Measurements from ENCODE around the gene SHISA8.
A peak's percentile ranks its signal among the peaks of the same experiment; 100 is the strongest.

The SHISA8 gene

GRCh38 chr22:41952713-41953112 is 37.8 kb upstream of the SHISA8 start:
- Histone ChIP-seq H3K9me3 (ENCODE audit: control insufficient read depth, insufficient read depth, low read depth, low read length) (no peaks in the 10 kb centered on the region), H3K36me3 (ENCODE audit: control insufficient read depth in 2 of 2, insufficient read depth in 1 of 2, low read length in 2 of 2) (no peaks in the 10 kb centered on the region; a peak in 1 of 3 replicates), H3K4me3 (ENCODE audit: low read depth, low read length) (no peak overlapping the region), H3K4me1 (ENCODE audit: control insufficient read depth, insufficient read depth, low read length) (no peaks in the 10 kb centered on the region), H3K27ac (ENCODE audit: extremely low read depth, low read depth, low read length) (no peak overlapping the region)
- POLR2A ChIA-PET, result no interaction called here
- TF ChIP-seq ZNF23 (tag by site-specific recombination; IDR thresholded peaks at IDR 0.05; ENCODE audit: borderline replicate concordance), result no peak
- no peak for TF ChIP-seq ZNF626 (tag by site-specific recombination; IDR thresholded peaks at IDR 0.05)
- TF ChIP-seq ZNF48 (tag by site-specific recombination; IDR thresholded peaks at IDR 0.05), result no peak
- no peak for TF ChIP-seq ZNF223 (tag by site-specific recombination; IDR thresholded peaks at IDR 0.05)
- no peak for TF ChIP-seq ZFHX2 (tag by site-specific recombination; conservative IDR thresholded peaks at IDR 0.05)
- TF ChIP-seq ELK4 (IDR thresholded peaks at IDR 0.05; ENCODE audit: borderline replicate concordance, low read depth, low read length), result no peak
- TF ChIP-seq PATZ1 (tag by site-specific recombination; IDR thresholded peaks at IDR 0.05), result peak; percentile 25; the same call in 1 of the 2 replicates
- no peak for TF ChIP-seq ZBTB7A (tag by site-specific recombination; IDR thresholded peaks at IDR 0.05; ENCODE audit: low read depth)
- peak; percentile 40 for TF ChIP-seq GLIS1 (tag by site-specific recombination; IDR thresholded peaks at IDR 0.05)
- 0 out of 2 replicates have a peak, but pooled peaks have one; percentile 48 for TF ChIP-seq GLIS2 (tag by site-specific recombination; IDR thresholded peaks at IDR 0.05)
- CTCF ChIA-PET, result interaction anchor here (0.8 to 1.3 kb wide), 2 partner anchors 11 to 12 kb away, joined by 3 to 4 read pairs; no protein-coding TSS in a partner anchor

- no peaks in the 10 kb centered on the region for H3K4me1 ChIP-seq (ENCODE audit: control insufficient read depth, insufficient read depth, low read length)
- TF ChIP-seq PRDM1 (tag by site-specific recombination; IDR thresholded peaks at IDR 0.05) (no peak), ZNF837 (tag by site-specific recombination; IDR thresholded peaks at IDR 0.05) (no peak), ZNF530 (tag by site-specific recombination; IDR thresholded peaks at IDR 0.05; ENCODE audit: low read depth) (no peak), ZNF274 (IDR thresholded peaks at IDR 0.05; ENCODE audit: low read length) (no peak), ZNF274 (tag by site-specific recombination; IDR thresholded peaks at IDR 0.05; ENCODE audit: borderline replicate concordance) (no peak), YY2 (tag by site-specific recombination; IDR thresholded peaks at IDR 0.05) (no peak), ZNF37A (tag by site-specific recombination; IDR thresholded peaks at IDR 0.05) (no peak), KLF8 (tag by site-specific recombination; IDR thresholded peaks at IDR 0.05) (no peak), HIC1 (tag by site-specific recombination; IDR thresholded peaks at IDR 0.05) (peak; percentile 58; the same call in 1 of the 2 replicates), ZBTB17 (tag by site-specific recombination; IDR thresholded peaks at IDR 0.05) (0 out of 2 replicates have a peak, but pooled peaks have one; percentile 25)
- ChIA-PET CTCF (interaction anchor here (0.8 to 3.2 kb wide), 2 partner anchors 11 to 13 kb away, joined by 4 to 11 read pairs; no protein-coding TSS in a partner anchor), POLR2A (no interaction called here)
- H3K4me3 ChIP-seq (ENCODE audit: low read depth, low read length), result no peak within 1 kb of the TSS
- no peaks in the 10 kb centered on the region; a peak in 1 of 3 replicates for H3K36me3 ChIP-seq (ENCODE audit: control insufficient read depth in 2 of 2, insufficient read depth in 1 of 2, low read length in 2 of 2)
- no peak within 1 kb of the TSS for H3K27ac ChIP-seq (ENCODE audit: extremely low read depth, low read depth, low read length)
- H3K9me3 ChIP-seq (ENCODE audit: control insufficient read depth, insufficient read depth, low read depth, low read length), result no peaks in the 10 kb centered on the region
Measured at GRCh38 chr22:41951898-41952474, 37.1 kb upstream of the SHISA8 start, which contains the start of gene SMIM45. Gene SMIM45, plus strand, starts transcription at chr22:41952150.

Data from HEK293 (cell line).